Measurements from ENCODE around the gene RPH3AL.

GRCh38 chr17:290121-290521 is 62.5 kb downstream of the RPH3AL start:
- TF ChIP-seq, protein P1, sequence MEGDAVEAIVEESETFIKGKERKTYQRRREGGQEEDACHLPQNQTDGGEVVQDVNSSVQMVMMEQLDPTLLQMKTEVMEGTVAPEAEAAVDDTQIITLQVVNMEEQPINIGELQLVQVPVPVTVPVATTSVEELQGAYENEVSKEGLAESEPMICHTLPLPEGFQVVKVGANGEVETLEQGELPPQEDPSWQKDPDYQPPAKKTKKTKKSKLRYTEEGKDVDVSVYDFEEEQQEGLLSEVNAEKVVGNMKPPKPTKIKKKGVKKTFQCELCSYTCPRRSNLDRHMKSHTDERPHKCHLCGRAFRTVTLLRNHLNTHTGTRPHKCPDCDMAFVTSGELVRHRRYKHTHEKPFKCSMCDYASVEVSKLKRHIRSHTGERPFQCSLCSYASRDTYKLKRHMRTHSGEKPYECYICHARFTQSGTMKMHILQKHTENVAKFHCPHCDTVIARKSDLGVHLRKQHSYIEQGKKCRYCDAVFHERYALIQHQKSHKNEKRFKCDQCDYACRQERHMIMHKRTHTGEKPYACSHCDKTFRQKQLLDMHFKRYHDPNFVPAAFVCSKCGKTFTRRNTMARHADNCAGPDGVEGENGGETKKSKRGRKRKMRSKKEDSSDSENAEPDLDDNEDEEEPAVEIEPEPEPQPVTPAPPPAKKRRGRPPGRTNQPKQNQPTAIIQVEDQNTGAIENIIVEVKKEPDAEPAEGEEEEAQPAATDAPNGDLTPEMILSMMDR (IDR thresholded peaks at IDR 0.05; ENCODE audit: low read depth, low read length) = no peak
- no peak for TF ChIP-seq POLR2A (IDR thresholded peaks at IDR 0.05; ENCODE audit: extremely low read depth, insufficient read length)
- TF ChIP-seq, protein P2, sequence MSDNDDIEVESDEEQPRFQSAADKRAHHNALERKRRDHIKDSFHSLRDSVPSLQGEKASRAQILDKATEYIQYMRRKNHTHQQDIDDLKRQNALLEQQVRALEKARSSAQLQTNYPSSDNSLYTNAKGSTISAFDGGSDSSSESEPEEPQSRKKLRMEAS (IDR thresholded peaks at IDR 0.05; ENCODE audit: low read depth, low read length) = no peak

All from NB4 (cell line).